Hepatocyte (in vitro differentiated cells): ENCODE results near the gene ACRV1. TPM values are rescaled to one million over a fixed set of nuclear protein-coding genes. Genes with fewer than 3 reads are reported as not detected.

Source experiments
- DNase-seq: peaks from one replicate; pipeline ENCODE4 v3.0.0-alpha.2; 2016; ENCODE audit warnings: low spot score
- H2AFZ ChIP-seq: fragments of 200-600 bp; sonication (generic); 2 replicates; pipeline ENCODE4 v1.6.0; 2016; ENCODE audit warnings: antibody characterized with exemption, mild to moderate bottlenecking
- H3K27ac ChIP-seq: fragments of 200-600 bp; sonication (generic); 2 replicates; pipeline ENCODE4 v1.5.1; 2016; ENCODE audit warnings: mild to moderate bottlenecking
- H3K27me3 ChIP-seq: fragments of 200-600 bp; sonication (generic); 2 replicates; pipeline ENCODE4 v1.6.1; 2016
- H3K36me3 ChIP-seq: fragments of 200-600 bp; sonication (generic); replicated peaks from 2 replicates; pipeline ENCODE4 v1.5.1; 2016; ENCODE audit warnings: low read depth; ENCODE audit not compliant: insufficient read depth
- H3K4me1 ChIP-seq: fragments of 200-600 bp; sonication (generic); 2 replicates; pipeline ENCODE4 v1.5.1; 2016; ENCODE audit warnings: mild to moderate bottlenecking, moderate library complexity; ENCODE audit not compliant: insufficient read depth
- H3K4me2 ChIP-seq: fragments of 200-600 bp; sonication (generic); 2 replicates; pipeline ENCODE4 v1.6.0; 2016
- H3K4me3 ChIP-seq: fragments of 200-600 bp; sonication (generic); 2 replicates; pipeline ENCODE4 v1.5.1; 2016; ENCODE audit warnings: mild to moderate bottlenecking
- H3K79me2 ChIP-seq: fragments of 200-600 bp; sonication (generic); 2 replicates; pipeline ENCODE4 v1.6.0; 2017; ENCODE audit warnings: mild to moderate bottlenecking
- H3K9me2 ChIP-seq: fragments of 200-600 bp; sonication (generic); replicated peaks from 2 replicates; pipeline ENCODE4 v1.6.0; 2017; ENCODE audit warnings: mild to moderate bottlenecking; ENCODE audit not compliant: insufficient read depth
- H3K9me3 ChIP-seq: fragments of 200-600 bp; sonication (generic); 2 replicates; pipeline ENCODE4 v1.5.1; 2016; ENCODE audit warnings: low read depth, mild to moderate bottlenecking
- H4K20me1 ChIP-seq: fragments of 200-600 bp; sonication (generic); 2 replicates; pipeline ENCODE4 v1.6.0; 2016; ENCODE audit warnings: mild to moderate bottlenecking; ENCODE audit not compliant: insufficient read depth, poor library complexity, severe bottlenecking
- EZH2 ChIP-seq: fragments of 200-600 bp; sonication (generic); IDR thresholded peaks from 2 replicates; pipeline ENCODE4 v1.6.1; 2016; ENCODE audit warnings: antibody characterized with exemption, mild to moderate bottlenecking, borderline replicate concordance
- EZH2phosphoT487 ChIP-seq: fragments of 200-600 bp; sonication (generic); IDR thresholded peaks from one replicate; pipeline ENCODE4 v1.6.1; 2018; ENCODE audit warnings: antibody characterized with exemption, mild to moderate bottlenecking, low read depth, moderate library complexity; ENCODE audit not compliant: unreplicated experiment, severe bottlenecking
- WGBS: methylation state at CpG from one replicate; pipeline ENCODE4 v1.1.6; 2016; ENCODE audit warnings: low lambda C conversion rate; ENCODE audit errors: missing lambda C conversion rate; 5-methylcytosine and 5-hydroxymethylcytosine counted together
- polyA plus RNA-seq: library from polyadenylated mRNA; unstranded; fragments of >200 nt; fragmentation: Nextera tagmentation; extraction: Ambion mirVana; gene quantifications from 2 replicates; pipeline ENCODE4 v1.2.1, GENCODE V29; 2016
- total RNA-seq: library from RNA; depleted of rRNA; stranded (reverse); fragments of >200 nt; gene quantifications from 2 replicates; pipeline ENCODE4 v1.2.3, GENCODE V29; 2014
- TF ChIP-seq, protein P1 (sequence below): fragments of 200-600 bp; sonication (generic); IDR thresholded peaks from 2 replicates; pipeline ENCODE4 v1.5.1; 2016; ENCODE audit warnings: antibody characterized with exemption, mild to moderate bottlenecking; ENCODE audit not compliant: poor library complexity

Gene ACRV1, protein sequence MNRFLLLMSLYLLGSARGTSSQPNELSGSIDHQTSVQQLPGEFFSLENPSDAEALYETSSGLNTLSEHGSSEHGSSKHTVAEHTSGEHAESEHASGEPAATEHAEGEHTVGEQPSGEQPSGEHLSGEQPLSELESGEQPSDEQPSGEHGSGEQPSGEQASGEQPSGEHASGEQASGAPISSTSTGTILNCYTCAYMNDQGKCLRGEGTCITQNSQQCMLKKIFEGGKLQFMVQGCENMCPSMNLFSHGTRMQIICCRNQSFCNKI
- not detected in 2 replicates for total RNA-seq
- polyA plus RNA-seq = 0.08 TPM in 1 of 2 replicates, not detected in the other

DNA sequence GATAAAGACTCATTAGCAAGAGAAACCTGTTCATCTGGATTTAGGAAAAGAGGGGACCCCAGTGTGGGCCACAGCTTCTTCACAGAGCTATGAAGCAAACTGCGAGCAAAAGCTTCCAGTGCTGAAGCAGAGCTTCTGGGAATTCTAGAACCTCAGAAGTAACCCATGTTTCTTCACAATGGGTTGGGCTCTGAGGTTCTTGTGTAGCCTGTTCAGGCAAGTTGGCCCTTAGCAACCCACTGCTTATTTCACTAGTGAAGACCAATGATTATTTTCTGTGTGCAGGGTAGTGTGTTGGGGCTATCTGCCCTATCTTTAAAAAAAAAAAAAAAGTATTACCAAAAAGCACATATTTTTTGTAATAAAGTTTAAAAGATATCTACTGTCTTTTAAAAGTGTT, at the start of gene ACRV1:
Gene ACRV1, minus strand, starts transcription at position 101 of the 400 bp plus-strand sequence. Its CDS starts 67 bp downstream, at position 34.
- Histone ChIP-seq H3K27me3 (no peaks in the 10 kb centered on the region), H3K27ac (no peak within 1 kb of the TSS), H2AFZ (no peak within 1 kb of the TSS), H3K4me1 (peaks cover 6% of the 10 kb centered on the region), H3K4me2 (no peak within 1 kb of the TSS), H4K20me1 (no peaks in the 10 kb centered on the region), H3K9me3 (no peaks in the 10 kb centered on the region), H3K9me2 (no peaks in the 10 kb centered on the region), H3K36me3 (no peaks in the 10 kb centered on the region), H3K4me3 (no peak within 1 kb of the TSS), H3K79me2 (no peaks in the 10 kb centered on the region)
- TF ChIP-seq EZH2 = no peak
- TF ChIP-seq EZH2phosphoT487 = no peak
- TF ChIP-seq, protein P1, sequence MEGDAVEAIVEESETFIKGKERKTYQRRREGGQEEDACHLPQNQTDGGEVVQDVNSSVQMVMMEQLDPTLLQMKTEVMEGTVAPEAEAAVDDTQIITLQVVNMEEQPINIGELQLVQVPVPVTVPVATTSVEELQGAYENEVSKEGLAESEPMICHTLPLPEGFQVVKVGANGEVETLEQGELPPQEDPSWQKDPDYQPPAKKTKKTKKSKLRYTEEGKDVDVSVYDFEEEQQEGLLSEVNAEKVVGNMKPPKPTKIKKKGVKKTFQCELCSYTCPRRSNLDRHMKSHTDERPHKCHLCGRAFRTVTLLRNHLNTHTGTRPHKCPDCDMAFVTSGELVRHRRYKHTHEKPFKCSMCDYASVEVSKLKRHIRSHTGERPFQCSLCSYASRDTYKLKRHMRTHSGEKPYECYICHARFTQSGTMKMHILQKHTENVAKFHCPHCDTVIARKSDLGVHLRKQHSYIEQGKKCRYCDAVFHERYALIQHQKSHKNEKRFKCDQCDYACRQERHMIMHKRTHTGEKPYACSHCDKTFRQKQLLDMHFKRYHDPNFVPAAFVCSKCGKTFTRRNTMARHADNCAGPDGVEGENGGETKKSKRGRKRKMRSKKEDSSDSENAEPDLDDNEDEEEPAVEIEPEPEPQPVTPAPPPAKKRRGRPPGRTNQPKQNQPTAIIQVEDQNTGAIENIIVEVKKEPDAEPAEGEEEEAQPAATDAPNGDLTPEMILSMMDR = no peak
- 81% methylated on average over 1 of the region's 1 CpG for WGBS
- DNase-seq = no peak

DNA sequence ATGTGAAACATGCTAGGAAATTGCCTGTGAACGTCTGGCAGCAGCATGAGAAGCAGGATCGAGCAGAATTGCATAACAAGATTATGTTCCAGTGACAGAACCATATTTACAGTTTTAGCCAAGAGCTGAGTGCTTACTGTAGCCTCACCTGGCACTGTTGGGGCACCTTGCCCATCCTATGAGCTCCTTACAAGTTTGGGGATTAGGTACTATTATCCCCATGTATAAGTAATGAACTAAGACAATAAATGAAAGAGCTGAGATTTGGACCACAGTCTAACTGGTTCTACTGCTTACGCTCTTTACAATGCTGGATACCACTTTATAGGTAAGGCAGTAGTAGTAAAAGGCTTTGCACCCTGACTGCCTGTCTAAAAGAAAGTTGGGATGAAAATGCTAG, 48.3 kb upstream of the ACRV1 start:
- no peak for TF ChIP-seq EZH2phosphoT487
- TF ChIP-seq, protein P1 = no peak
- no peak for TF ChIP-seq EZH2
- 69% methylated on average over 3 of the region's 3 CpGs for WGBS
- H4K20me1 ChIP-seq = no peaks in the 10 kb centered on the region

DNA sequence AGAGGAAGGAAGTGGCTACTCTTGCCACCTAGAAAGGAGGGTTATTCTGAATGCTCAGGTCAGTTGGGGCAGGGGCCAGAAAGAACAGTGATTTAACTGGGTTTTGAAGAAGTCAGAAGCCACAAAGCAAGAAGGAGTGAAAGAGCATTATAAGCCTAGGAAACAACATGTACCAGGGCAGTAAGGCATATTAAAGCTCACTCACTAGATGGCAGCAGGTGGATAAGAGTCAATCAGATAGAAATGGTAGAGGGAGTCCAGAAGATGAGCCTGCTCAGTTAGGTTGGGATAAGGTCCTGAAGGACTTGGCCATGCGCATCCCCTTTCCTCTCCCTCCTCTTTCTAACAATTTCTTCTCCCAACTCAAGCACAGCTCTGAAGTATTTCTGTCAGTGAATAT, 43.5 kb upstream of the ACRV1 start:
- H3K27me3 ChIP-seq = no peaks in the 10 kb centered on the region
- DNase-seq = no peak
- TF ChIP-seq EZH2 (no peak), EZH2phosphoT487 (no peak)
- TF ChIP-seq, protein P1 = peak; percentile 25
- no peaks in the 10 kb centered on the region for H3K79me2 ChIP-seq
- no peak overlapping the region for H3K4me3 ChIP-seq
- H3K9me3 ChIP-seq = no peaks in the 10 kb centered on the region
- H3K4me2 ChIP-seq = no peak overlapping the region
- no peaks in the 10 kb centered on the region for H3K9me2 ChIP-seq
- 91% methylated on average over 1 of the region's 1 CpG for WGBS
- no peaks in the 10 kb centered on the region for H3K36me3 ChIP-seq
- no peaks in the 10 kb centered on the region for H3K4me1 ChIP-seq
- no peak overlapping the region for H3K27ac ChIP-seq
- H2AFZ ChIP-seq = no peak overlapping the region
- H4K20me1 ChIP-seq = no peaks in the 10 kb centered on the region

More for the DNA sequence above, 48.3 kb upstream of the ACRV1 start:
- Histone ChIP-seq H3K36me3 (no peaks in the 10 kb centered on the region), H3K9me2 (no peaks in the 10 kb centered on the region), H2AFZ (no peak overlapping the region), H3K4me1 (no peaks in the 10 kb centered on the region), H3K9me3 (no peaks in the 10 kb centered on the region), H3K79me2 (no peaks in the 10 kb centered on the region), H3K4me2 (no peak overlapping the region), H3K27ac (no peak overlapping the region), H3K4me3 (no peak overlapping the region), H3K27me3 (no peaks in the 10 kb centered on the region)
- DNase-seq = no peak
